Stimulated activated CD4-positive, alpha-beta T cell treated with anti-CD3 and anti-CD28 coated beads, TNF-alpha, amount 100 ng/mL, for 1 hour (primary cell): ENCODE results near the gene LARP7.
"Not testable (repeated sequence)": the region's sequence is repeated elsewhere in the genome, so short reads cannot be mapped to it uniquely, and the experiment has no call there.

Source experiments
- DNase-seq, 3 donors: peaks; one replicate each; pipeline ENCODE4 v3.0.0-alpha.2; 2020; ENCODE audit warnings: low read depth in 3 of 3, low spot score in 1 of 3

LARP7 gene

DNA sequence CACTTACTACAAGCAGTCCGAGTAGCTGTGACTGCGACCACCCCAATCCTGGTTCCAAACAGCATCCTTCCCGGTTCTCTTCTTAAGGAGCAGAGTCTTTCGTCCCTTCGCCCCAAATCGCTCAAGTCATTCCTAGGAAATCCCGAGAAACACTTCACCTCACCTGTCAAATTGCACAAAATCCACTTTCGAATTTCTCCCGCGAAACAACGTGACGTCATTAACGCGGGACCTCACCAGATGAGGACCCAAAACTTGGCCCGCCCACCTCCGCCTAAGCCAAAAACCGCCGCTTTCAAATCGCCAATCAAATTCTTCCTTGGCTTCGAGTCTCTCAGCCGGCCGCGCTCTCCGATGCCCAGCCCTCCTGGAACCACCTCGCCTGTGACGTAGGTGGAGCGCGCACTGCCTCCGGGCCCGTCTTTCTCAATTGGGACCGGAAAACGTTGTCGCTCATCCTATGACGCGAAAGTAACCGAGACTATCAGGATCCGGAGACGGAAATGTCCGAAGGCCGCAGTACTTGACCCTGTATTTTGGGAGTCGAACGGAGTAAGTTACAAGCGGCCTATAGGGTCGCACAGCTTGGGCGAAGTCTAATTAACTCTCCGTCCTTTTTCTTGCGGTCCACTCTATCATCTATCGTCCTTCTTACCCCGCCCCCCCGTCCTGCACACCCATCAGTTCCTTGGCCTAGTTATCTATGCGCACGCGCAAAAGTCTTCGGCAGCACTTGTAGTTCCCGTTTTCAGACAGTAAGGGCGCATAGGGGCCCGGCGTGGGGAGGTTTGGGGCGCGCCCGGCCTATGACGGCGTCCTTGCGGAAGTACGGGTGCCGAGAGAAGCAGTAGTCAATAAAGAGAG, at the start of gene LARP7, which contains the start of gene ZGRF1:
TSS of gene LARP7 (plus strand) at position 456 of the 864 bp plus-strand sequence. CDS start 7,527 bp downstream, outside the sequence.
TSS of gene ZGRF1 (minus strand) at position 222 of the 864 bp plus-strand sequence. CDS start 3,733 bp downstream, outside the sequence.
- DNase-seq, result peak; percentile 91 to 95 (median 95)

DNA sequence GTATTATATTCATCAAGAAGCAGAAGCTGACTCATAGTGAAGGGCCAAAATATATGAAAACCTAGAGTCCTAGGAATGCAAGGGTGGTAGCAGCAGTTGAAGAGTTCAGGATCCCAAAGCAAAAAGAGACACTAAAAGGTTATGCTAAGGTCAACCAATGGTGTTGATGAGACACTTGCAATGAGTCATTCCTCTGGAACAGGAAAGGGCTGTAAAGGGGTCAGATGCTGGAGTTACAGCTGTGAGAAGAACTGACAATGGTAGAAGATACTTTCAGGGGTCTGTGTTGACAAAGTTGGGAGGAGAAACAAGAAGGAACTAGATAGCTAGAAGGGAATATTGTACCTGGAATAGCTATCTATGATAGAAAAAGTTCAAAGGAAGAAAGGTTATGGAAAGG, 47.7 kb upstream of the LARP7 start:
- DNase-seq, result no peak

DNA sequence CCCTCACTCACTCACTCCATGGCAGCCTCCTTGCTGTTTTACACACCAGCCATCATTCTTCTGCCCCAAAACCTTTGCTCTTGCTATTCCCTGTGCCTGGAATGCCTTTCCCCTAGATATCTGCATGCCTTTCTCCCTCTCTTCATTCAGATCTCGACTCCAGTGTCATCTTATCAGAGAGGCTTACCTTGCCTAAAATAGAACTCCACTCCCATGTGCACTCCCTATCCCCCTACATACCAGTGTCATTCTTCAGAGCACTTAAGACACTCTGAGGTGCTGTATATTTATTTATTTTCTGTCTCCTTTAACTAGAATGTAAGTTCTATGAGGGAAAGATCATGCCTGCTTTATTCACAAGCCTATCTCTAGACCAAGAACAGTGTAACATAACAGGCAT, 45.4 kb upstream of the LARP7 start:
- no peak for DNase-seq

DNA sequence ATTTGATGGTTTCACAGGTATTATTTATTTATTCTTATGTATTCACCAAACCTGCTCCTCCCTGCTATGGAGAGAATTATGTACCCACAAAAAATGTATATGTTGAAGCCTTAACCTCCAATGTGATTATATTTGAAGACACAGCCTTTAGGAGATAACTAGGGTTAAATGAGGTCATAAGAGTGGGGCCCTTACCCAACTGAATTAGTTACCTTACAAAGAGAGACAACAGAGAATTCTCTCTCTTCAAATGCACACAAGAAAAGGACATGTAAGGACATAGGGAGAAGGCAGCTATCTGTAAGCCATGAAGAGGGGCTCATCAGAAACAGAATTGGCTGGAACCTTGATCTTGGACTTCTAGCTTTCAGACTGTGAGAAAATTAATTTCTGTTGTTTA, 44.2 kb upstream of the LARP7 start:
- DNase-seq, result no peak

DNA sequence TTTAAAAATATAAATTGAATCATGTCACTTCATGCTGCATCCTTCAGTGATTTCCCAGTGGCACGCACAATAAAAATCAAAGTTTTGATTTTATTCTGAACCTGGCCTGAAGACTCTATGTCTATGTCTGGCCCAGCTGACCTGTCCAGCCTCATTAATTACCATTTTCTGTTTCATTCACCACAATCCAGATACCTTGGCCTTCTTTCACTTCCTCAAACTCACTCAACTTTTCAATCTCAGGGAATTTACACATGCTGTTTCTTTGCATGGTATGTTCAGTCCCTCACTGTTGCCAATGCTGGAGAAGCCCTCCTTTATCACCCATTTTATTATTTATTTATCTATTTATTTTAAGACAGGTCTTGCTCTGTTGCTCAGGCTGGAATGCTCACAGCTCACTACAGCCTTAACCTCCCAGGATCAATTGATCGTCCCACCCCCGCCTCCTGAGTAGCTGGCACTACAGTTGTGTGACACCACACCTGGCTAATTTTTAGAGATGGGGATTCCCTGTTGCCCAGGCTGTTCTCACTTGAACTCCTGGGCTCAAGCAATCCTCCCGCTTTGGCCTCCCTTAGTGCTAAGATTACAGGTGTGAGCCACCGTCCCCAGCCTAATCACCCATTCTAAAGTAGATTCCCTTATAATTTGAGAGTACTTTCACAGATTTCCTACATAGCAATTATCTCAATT, 43.4 kb upstream of the LARP7 start:
- DNase-seq, result no peak

DNA sequence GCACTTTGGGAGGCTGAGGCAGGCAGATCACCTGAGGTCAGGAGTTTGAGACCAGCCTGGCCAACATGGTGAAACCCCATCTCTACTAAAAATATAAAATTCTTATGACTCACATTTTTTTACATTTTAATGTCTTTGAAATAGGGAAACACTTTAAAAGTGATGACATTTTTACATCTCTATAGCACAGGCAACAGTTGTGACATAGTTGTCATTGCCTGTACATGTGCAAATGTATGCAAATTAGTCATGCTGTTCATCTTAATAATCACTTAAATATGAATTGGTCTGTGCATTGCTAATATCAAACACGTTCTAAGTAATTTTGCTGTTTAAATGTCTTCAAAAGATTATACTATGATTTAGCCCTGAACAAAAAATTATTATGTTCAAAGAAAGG, 42.0 kb upstream of the LARP7 start:
- DNase-seq, result no peak

DNA sequence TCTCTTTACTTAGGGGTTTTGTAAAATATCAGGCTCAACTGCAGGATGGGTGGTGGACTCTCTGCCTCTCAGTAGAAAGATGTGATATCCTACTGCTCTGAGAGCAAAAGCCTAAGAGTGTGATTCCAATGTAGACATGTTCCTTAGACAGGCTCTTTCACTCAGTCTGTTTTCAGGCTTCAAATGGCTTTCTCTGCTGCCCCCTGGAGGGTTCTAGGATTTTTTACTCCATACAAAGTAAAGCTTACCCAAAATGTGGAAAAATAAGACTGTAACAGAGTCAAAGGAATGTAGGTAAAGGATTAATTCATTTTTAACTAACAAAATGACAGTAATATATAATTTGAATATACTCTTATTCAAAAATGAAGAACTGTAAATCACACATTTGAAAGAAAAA, 32.4 kb upstream of the LARP7 start:
- DNase-seq, result peak in 1 of 3 donors; percentile 3

DNA sequence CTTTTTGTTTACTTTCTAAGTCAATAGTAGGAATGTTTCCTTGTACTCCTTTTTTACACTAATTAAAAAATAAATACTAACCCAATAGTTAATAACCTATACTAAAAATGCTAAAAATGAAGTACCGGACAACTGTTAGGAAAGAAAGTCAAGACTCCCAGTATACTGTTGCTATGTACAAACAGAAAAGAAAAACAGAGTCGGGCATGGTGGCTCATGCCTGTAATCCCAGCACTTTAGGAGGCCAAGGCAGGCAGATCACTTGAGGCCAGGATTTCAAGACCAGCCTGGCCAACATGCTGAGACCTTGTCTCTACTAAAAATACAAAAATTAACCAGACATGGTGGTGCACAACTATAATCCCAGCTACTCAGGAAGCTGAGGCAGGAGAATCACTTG, 24.1 kb upstream of the LARP7 start:
- not testable (repeated sequence) for DNase-seq

DNA sequence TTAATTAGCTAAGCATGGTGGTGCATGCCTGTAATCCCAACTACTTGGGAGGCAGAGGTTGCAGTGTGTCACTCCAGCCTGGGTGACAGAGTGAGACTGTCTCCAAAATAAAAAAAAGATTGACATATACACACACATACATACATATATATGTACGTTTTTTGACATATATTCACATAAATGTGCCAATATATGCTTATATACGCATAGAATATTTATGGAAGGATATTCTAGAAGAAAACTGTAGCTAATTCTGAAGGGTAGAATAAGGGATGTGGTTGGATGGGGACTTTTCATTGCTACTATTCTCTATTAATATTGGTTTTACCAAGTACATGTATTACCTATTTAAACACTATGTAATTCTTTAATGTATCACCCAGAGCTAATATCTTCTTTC, 20.0 kb upstream of the LARP7 start:
- DNase-seq, result no peak

DNA sequence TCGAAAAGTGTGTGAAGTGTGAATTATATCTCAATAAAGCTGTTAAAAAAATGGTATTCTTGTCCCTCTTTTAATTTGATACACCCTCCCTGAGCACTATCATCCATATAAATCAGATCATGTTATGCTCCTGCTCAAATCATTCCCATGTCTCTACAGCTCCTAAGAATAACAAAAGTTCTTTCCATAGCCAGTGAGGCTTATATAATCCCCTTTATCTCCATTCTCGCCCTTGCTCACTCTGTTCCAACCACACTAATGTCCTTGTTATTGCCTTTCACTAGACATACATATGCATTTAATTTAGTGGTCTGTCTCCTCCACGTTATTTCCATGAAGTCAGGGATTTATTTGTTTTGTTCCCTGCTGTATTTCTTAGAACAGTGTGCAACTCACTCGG, 10.7 kb upstream of the LARP7 start:
- no peak for DNase-seq

DNA sequence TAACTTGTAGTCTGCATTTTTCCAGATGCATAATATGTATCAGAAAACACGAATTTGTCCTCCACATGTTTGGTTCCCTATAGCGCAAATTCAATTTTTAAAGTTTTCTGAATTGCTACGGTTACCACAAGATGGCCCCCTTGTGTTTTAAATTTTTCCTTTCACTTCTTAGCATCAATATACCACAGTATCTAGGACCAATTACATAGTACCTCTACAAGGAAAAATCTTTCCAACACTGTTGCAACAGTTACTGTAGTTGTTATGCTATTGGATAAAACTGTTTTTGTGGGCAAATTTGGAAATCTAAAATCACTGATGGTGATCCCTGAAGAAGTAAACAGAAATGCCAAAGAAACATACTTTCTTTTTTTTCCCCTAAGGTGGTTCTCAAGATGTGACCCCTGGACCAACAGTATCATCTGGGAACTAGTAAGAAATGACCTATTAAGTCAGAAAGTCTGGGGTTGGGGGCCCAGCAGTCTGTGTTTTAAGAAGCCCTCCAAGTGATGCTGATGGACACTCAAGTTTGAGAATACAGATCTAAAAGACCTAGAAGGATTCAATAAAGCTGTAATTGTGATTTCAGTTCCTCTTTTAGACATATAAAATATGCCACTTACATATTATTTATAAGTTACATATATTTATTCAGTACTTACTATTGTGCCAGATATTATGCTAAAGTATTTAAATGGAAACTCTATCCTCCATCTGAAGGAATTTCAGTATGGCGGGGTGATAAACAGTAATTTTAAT, 3.3 kb upstream of the LARP7 start:
- no peak for DNase-seq

DNA sequence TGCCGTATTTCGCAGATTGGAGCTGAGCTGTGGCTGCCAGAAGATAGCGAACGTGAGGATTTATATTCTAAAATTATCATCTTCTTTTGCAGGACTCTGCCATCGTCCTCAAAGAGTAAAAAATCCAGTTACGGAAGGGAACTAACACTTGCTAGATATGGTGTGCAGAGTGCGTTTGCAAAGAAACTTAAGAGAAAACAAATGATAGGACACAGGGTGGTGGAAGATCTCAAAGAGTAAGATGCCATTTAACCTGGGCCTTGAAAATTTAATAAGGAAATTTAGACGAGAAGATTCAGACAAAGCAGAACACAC, 566 bp downstream of the LARP7 start:
- DNase-seq, result no peak

DNA sequence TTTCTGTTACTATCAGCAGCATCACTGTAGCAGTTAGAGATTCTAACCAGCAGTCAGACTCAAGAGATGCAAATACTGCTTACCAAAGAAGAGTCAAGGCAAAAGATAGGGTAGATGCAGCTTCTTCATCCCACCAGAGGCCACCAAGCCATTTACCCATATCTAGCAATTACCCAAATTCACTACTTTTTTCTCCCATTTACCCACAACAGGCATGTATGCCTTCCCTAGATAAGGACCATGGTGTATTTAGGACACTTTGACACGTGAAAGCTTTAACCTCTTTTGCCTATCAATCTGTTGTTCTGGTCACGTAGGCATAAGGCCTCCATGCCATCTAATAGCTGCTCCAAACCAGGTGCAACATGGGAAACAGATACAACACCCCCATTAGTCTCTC, 5.6 kb downstream of the LARP7 start:
- DNase-seq, result no peak

DNA sequence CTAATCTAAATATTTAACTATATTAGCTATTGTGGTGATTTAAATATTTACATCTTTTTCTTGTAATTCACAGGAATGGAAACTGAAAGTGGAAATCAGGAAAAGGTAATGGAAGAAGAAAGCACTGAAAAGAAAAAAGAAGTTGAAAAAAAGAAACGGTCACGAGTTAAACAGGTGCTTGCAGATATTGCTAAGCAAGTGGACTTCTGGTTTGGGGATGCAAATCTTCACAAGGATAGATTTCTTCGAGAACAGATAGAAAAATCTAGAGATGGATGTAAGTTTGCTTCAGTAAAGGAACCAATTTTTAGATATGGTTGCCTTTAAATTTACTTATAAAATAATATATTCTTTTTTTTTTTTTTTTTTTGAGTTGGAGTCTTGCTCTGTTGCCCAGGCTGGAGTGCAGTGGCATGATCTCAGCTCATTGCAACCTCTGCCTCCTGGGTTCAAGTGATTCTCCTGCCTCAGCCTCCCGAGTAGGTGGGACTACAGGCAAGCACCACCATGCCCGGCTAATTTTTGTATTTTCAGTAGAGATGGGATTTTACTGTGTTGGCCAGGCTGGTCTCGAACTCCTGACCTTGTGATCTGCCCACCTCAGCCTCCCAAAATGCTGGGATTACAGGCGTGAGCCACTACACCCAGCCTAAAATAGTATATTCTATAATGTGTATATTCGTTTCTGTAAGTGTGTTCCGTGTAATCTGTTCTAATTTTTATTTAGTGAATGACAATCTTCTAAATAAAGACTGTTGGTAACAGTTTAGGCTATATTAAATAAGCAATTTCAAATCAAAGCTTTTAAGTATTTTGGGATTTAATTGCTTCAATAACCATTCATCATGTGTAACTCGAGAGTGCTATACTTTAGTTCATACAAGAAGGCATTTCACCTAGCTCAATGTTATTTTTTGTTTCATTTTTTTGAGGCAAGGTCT, 7.9 kb downstream of the LARP7 start:
- DNase-seq, result not testable (repeated sequence)

DNA sequence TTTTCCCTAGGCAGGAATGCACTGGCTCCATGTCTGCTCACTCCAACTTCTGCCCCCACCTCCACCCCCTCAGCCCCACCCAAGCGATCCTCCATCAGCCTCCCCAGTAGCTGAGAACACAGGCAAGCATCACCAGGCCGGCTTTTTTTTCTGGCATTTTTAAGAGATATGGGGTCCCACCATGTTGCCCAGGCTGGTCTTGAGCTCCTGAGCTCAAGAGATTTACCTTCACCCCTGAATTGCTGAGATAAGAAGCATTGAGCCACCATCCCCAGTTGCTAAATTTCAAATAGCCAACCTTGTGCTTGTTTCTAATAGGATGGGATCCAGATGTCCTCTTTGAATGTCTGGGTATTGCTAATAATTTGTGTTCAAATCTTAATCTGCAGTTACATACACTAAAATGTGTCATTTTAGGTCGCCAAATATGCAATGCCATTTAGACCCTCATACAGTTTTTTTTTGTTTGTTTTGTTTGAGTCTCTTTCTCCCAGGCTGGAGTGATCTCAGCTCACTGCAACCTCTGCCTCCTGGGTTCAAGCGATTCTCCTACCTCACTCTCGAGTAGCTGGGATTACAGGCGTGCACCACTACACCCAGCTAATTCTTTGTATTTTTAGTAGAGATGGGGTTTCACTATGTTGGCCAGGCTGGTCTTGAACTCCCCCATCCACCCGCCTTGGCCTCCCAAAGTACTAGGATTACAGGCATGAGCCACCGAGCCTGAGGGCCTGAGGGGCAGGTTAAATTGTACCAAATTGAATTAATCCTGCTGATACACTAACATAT, 8.8 kb downstream of the LARP7 start:
- DNase-seq, result no peak

DNA sequence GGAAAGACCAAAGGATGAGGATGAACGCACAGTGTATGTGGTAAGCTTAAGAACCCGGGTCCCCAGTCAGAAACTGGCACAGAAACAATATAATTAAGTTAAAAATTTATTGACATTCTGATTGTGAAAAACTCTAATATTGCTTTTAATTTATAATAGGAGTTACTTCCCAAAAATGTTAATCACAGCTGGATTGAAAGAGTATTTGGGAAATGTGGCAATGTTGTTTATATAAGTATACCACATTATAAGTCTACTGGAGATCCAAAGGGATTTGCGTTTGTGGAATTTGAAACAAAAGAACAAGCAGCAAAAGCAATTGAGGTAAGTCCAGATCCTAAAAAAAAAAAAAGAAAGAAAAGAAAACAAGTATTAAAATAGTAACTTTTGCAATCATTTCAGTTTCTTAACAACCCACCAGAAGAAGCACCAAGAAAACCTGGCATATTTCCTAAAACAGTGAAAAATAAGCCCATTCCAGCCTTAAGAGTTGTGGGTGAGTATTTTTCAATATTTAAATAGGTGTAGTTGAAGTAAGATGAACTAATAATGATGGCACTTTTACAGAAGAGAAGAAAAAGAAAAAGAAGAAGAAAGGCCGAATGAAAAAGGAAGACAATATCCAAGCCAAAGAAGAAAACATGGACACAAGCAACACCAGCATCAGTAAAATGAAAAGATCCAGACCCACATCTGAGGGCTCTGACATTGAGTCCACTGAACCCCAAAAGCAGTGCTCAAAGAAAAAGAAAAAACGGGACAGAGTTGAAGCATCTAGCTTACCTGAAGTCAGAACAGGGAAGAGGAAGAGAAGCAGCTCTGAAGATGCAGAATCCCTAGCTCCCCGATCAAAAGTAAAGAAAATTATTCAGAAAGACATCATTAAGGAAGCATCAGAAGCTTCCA, 9.9 kb downstream of the LARP7 start:
- no peak for DNase-seq

DNA sequence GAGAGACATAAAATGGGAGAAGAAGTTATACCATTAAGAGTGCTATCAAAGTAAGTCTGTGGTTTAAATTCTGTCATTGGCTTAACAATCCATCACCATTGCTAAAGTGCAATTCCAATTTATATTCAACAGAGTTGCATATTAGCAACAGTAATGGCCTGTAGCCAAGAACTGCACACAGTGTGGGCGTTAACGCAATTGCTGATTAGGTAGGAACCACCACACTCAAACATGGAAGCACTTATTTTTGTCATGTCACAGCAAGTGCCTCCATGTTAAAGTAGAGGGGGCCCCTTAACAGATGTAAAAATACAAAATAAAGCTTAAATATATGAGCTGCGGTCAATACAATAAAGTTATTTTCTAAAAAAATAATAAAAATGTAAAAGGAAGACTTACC, 10.8 kb downstream of the LARP7 start:
- no peak for DNase-seq

DNA sequence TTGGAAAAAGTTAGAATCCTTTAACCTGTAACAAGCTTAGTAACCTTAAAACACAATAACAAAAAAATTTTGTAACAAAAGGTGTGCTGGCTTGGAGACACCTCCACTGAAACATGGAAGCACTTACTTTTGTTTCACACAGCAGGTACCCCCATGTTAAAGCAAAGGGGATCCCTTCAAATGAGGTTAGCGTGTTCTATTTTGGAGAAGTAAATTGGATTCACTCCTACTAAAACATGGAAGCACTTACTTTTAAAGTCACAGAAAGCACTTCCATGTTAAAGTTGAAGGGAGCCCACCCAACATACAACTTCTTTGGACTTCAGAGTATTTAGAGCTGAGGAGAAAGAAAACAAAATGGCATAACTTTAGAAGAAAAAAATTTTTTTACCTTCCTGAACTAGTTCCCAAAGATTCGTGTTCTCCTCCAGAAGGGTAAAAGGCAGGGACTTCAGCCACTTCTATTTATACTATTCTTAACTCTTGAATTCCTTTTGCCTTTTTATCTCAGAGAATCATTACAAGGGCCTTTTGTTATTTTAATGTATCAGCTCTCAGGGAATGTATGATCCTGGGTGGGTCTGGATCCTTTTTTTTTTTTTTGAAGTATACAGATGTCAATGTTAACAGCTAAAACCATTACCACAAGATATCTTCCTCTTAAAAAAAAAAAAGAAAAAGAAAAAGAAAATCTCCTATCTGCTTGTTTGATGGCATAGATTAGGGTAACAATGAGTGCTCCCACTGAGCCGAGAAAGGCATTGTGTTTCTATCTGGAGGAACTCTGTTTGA, 11.5 kb downstream of the LARP7 start:
- DNase-seq, result no peak
